Astrocyte of the cerebellum (primary cell): Measurements from ENCODE around the gene ATP7A.

Source experiments
- DNase-seq: peaks from one replicate; pipeline ENCODE4 v3.0.0-alpha.2; 2011; ENCODE audit warnings: low read depth
- H3K4me3 ChIP-seq: 2 replicates; pipeline ENCODE4 v1.5.1; 2011; ENCODE audit warnings: mild to moderate bottlenecking, low read depth, low read length, moderate library complexity
- CTCF ChIP-seq: IDR thresholded peaks from 2 replicates; pipeline ENCODE4 v1.5.1; 2012; ENCODE audit warnings: low read length, low read depth, moderate library complexity, mild to moderate bottlenecking; ENCODE audit errors: missing control alignments
- in situ Hi-C: cut with HindIII; loops from 2 replicates; pipeline ENCODE4 v1.10.0; 2017; ENCODE audit warnings: low sequenced_read_pairs

ATP7A gene

GRCh38 chrX:77969538-77969937 lies 59.0 kb downstream of the ATP7A start, which contains the start of gene PGAM4:
Gene PGAM4 (minus strand): TSS chrX:77969638. CDS start chrX:77969638, 0 bp downstream.
- no peak within 1 kb of the TSS for H3K4me3 ChIP-seq
- no peak for TF ChIP-seq CTCF
- DNase-seq, result no peak
- in situ Hi-C loops, result no loop called here

- H3K4me3 ChIP-seq, result no peak overlapping the region
- in situ Hi-C loops, result no loop called here
- no peak for DNase-seq
- TF ChIP-seq CTCF, result no peak
Measured at GRCh38 chrX:77975755-77976154, 65.3 kb downstream of the ATP7A start.

GRCh38 chrX:77977095-77977494 lies 66.6 kb downstream of the ATP7A start:
- TF ChIP-seq CTCF, result no peak
- DNase-seq, result no peak
- H3K4me3 ChIP-seq, result no peak overlapping the region
- in situ Hi-C loops, result no loop called here

GRCh38 chrX:77977518-77977917 lies 67.0 kb downstream of the ATP7A start:
- DNase-seq, result no peak
- no peak overlapping the region for H3K4me3 ChIP-seq
- TF ChIP-seq CTCF, result no peak
- in situ Hi-C loops, result no loop called here

GRCh38 chrX:77979870-77980269 lies 69.4 kb downstream of the ATP7A start:
- H3K4me3 ChIP-seq, result no peak overlapping the region
- in situ Hi-C loops, result no loop called here
- TF ChIP-seq CTCF, result no peak
- DNase-seq, result no peak

- no peak overlapping the region for H3K4me3 ChIP-seq
- in situ Hi-C loops, result no loop called here
- no peak for DNase-seq
- no peak for TF ChIP-seq CTCF
Measured at GRCh38 chrX:78011846-78012245, 101.4 kb downstream of the ATP7A start.
